GM18951 (cell line): ENCODE results near the gene AP2S1.

Experiments used
- POLR2A ChIP-seq: IDR thresholded peaks from 4 replicates; pipeline ENCODE4 v1.6.1; 2011; ENCODE audit warnings: mild to moderate bottlenecking; ENCODE audit not compliant: insufficient read length, insufficient read depth; ENCODE audit errors: extremely low read depth
- in situ Hi-C: fragments of 300-500 bp; cut with MboI; formaldehyde crosslinking; loops from one replicate; pipeline ENCODE4 v1.12.0; 2022; ENCODE audit warnings: low sequenced_read_pairs, mixed read lengths, inconsistent platforms; ENCODE audit not compliant: unreplicated experiment

The AP2S1 gene

GRCh38 chr19:46791944-46792343 is 58.7 kb downstream of the AP2S1 start:
- TF ChIP-seq POLR2A: no peak
- in situ Hi-C loops: no loop called here

GRCh38 chr19:46789371-46789770 is 61.3 kb downstream of the AP2S1 start:
- in situ Hi-C loops: no loop called here
- TF ChIP-seq POLR2A: no peak

GRCh38 chr19:46788968-46789338 is 61.7 kb downstream of the AP2S1 start:
- no peak for TF ChIP-seq POLR2A
- in situ Hi-C loops: no loop called here

- in situ Hi-C loops: no loop called here
These were observed 62.2 kb downstream of the AP2S1 start, which contains the start of gene SLC1A5 for GRCh38 chr19:46788262-46788967. TSS of gene SLC1A5 (minus strand) at chr19:46788594. CDS start at chr19:46787965, 629 bp downstream.

More at GRCh38 chr19:46788262-46788967, 62.2 kb downstream of the AP2S1 start, which contains the start of gene SLC1A5:
- TF ChIP-seq POLR2A: peak; percentile 100
